ENCODE measurements around the gene HJURP. TPM values are rescaled to one million over a fixed set of nuclear protein-coding genes. Genes with fewer than 3 reads are reported as not detected.

HJURP gene
- total RNA-seq, 2 experiments from 2014 or later, result 49.9 to 53.9 TPM

GRCh38 chr2:233818639-233819621 is 35.4 kb downstream of the HJURP start:
- CTCF ChIA-PET, result no interaction called here
- POLR2A ChIA-PET, result no interaction called here

GRCh38 chr2:233817995-233818638 is 36.2 kb downstream of the HJURP start:
- ChIA-PET POLR2A (no interaction called here), CTCF (no interaction called here)

GRCh38 chr2:233817361-233817911 is 36.9 kb downstream of the HJURP start:
- CTCF ChIA-PET, result no interaction called here
- POLR2A ChIA-PET, result no interaction called here

- POLR2A ChIA-PET, result no interaction called here
These were observed 37.6 kb downstream of the HJURP start for GRCh38 chr2:233816771-233817170.

GRCh38 chr2:233816334-233816733 is 38.0 kb downstream of the HJURP start:
- POLR2A ChIA-PET, result no interaction called here
- CTCF ChIA-PET, result no interaction called here

More at GRCh38 chr2:233816771-233817170, 37.6 kb downstream of the HJURP start:
- CTCF ChIA-PET, result no interaction called here

- ChIA-PET POLR2A (no interaction called here), CTCF (no interaction called here)
These were observed 38.5 kb downstream of the HJURP start for GRCh38 chr2:233815861-233816260.

- CTCF ChIA-PET, result no interaction called here
- POLR2A ChIA-PET, result no interaction called here
These were observed 40.1 kb downstream of the HJURP start for GRCh38 chr2:233814056-233814835.

- POLR2A ChIA-PET, result no interaction called here
- CTCF ChIA-PET, result no interaction called here
These were observed 40.9 kb downstream of the HJURP start for GRCh38 chr2:233813236-233814055.

- ChIA-PET POLR2A (no interaction called here), CTCF (no interaction called here)
These were observed 42.6 kb downstream of the HJURP start for GRCh38 chr2:233811732-233812131.

GRCh38 chr2:233811087-233811486 is 43.2 kb downstream of the HJURP start:
- POLR2A ChIA-PET, result no interaction called here
- CTCF ChIA-PET, result no interaction called here

GRCh38 chr2:233810385-233810784 is 44.0 kb downstream of the HJURP start:
- ChIA-PET CTCF (no interaction called here), POLR2A (no interaction called here)

- POLR2A ChIA-PET, result no interaction called here
- CTCF ChIA-PET, result no interaction called here
These were observed 46.1 kb downstream of the HJURP start for GRCh38 chr2:233807966-233808935.

- CTCF ChIA-PET, result no interaction called here
- POLR2A ChIA-PET, result no interaction called here
These were observed 47.0 kb downstream of the HJURP start for GRCh38 chr2:233807215-233807865.

GRCh38 chr2:233803994-233804393 is 50.3 kb downstream of the HJURP start:
- ChIA-PET POLR2A (no interaction called here), CTCF (no interaction called here)

- CTCF ChIA-PET, result no interaction called here
- POLR2A ChIA-PET, result no interaction called here
These were observed 50.9 kb downstream of the HJURP start for GRCh38 chr2:233803292-233803911.

GRCh38 chr2:233802132-233802815 is 52.1 kb downstream of the HJURP start:
- POLR2A ChIA-PET, result interaction anchor here (0.7 kb wide), 1 partner anchor 95 kb away, joined by 3 read pairs; no protein-coding TSS in a partner anchor
- CTCF ChIA-PET, result no interaction called here
